GM19239 (cell line): ENCODE results near the gene CTNNBL1.
A peak's percentile ranks its signal among the peaks of the same experiment; 100 is the strongest.
"Not testable (repeated sequence)": the region's sequence is repeated elsewhere in the genome, so short reads cannot be mapped to it uniquely, and the experiment has no call there.

Experiments
- DNase-seq: peaks from one replicate; pipeline ENCODE4 v3.0.0; 2011; ENCODE audit warnings: low spot score; ENCODE audit not compliant: insufficient read length
- FAIRE-seq: peaks from 2 replicates; lab custom pipeline; 2011; peaks lifted over from hg19 to GRCh38; lab: Jason Lieb, UNC

Gene CTNNBL1

DNA sequence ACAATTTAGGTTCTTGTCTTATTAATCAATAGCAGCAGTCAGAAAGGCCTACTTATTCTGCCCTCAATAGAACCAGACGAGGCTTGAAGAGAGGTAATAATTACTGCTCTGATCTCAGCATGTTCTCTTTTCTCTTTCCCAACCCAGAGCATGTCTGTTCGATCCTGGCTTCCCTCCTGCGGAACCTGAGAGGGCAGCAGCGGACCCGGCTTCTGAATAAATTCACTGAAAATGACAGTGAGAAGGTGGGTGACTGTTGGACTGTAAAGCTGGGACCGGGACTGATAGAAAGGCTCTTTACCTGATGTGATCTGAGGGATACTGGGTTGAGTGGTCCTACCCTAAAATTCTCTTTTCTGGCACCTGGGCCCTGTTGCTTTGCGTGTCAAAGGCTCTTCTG lies 146.1 kb downstream of the CTNNBL1 start:
- FAIRE-seq, result no peak
- no peak for DNase-seq

DNA sequence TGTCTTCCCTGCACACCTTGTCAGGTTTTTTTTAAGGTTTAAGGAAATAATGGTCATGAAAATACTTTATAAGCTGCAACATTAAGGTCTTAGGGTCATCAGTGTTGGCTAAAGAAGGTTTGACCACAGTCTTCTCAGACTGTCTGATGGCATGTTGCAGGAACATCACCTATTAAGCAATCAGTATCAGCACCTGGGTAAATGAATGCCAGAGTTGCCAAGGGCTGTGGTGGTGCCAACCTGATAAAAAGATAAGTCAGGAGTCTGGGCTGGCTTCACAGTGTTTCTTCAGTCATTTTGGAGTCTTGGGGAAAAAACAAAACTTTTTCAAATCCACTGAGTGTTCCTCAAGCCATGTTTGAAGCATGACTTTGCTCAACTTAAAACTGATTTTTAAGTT lies 147.6 kb downstream of the CTNNBL1 start:
- DNase-seq (no peak), FAIRE-seq (no peak)

- no peak for DNase-seq
- FAIRE-seq, result no peak
Observed at GRCh38 chr20:37841971-37842370, 148.1 kb downstream of the CTNNBL1 start.

GRCh38 chr20:37845241-37845681 lies 151.4 kb downstream of the CTNNBL1 start:
- no peak for DNase-seq
- FAIRE-seq, result no peak

DNA sequence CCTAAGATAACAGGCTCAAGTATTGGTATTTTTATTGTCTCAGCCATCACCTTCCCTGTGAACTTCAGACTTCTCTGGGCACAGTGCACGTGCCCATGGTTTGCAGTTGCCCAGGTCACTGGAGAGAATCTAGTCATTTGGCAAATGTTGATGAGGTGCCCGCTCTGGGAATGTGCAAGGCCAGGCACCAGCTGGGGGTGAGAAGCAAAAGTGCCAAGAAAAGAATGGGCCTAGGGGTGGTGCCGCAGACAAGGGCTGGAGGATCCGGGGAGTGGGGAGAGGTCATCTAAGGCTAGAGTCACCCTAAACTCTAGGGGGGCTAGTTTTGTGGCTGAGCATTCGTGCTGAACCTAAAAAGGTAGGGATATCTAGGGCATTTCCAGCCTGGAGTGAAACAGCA lies 152.0 kb downstream of the CTNNBL1 start:
- no peak for FAIRE-seq

DNA sequence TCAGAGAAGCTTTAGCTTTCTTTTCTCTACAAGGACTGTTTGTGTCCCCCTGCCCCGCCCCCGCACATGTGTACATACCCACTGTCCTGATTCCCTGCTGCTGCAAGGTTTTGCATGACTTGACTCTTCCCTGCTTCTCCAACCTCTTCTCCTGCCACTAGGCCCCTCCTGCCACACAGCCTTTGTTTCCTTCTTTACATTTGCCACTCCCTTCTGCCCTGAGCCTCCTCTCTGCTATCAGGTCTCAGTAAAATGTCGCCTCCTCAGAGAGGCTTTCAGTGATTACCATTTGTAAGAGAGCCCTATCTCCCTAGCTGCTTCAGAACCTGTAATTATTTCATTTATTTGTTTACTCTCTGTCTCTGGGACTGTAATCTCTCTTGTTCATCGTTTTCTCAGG lies 152.7 kb downstream of the CTNNBL1 start:
- FAIRE-seq, result no peak
- no peak for DNase-seq

More for the DNA sequence above, 152.0 kb downstream of the CTNNBL1 start:
- no peak for DNase-seq

GRCh38 chr20:37848706-37849105 lies 154.9 kb downstream of the CTNNBL1 start:
- FAIRE-seq (no peak), DNase-seq (no peak)

DNA sequence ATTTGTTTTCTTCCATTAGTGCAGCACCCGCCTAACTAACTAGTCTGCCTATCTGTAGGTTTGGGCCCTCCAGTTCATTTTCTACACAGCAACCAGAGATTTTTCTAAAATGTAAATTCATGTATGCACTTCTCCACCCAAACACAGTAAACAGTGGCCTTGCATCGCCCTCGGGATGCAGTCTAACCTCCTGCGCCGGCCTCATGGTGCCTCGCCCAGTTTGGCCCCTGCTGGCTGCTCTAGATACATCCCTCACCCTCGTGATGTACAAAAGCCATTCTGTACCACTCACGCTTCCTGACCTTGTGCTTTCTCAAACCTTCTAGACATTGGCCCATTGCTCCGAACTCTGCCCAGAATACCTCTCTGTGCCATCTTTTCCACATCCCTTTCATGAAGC lies 155.3 kb downstream of the CTNNBL1 start:
- no peak for DNase-seq
- FAIRE-seq, result no peak

GRCh38 chr20:37849566-37849965 lies 155.7 kb downstream of the CTNNBL1 start:
- DNase-seq, result no peak
- FAIRE-seq, result no peak

DNA sequence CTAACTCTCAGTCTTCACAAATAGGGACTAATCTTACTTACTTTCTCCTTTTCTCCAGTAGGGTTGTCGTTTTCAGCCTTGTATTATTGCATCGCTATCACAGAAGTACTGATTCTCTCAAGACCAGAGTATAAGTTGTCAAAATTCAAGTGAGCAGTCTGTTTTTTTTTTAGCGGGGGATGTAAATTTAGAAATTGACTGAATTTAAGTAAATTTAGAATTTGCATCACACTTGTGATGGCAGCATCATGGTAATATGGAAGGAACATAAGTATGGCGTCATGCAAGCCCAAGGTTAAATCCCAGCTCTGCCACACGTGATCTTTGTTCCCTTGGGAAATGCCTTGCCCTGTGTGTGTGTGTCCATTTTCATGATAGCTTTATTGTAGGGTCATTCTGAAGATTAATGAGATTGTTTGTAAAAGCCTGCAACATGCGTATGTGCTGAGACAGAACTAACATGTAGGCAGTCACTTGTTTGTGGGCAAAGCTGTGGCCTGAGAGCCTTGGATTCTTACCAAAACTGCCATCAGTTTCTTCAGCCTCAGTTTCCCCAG lies 156.3 kb downstream of the CTNNBL1 start:
- FAIRE-seq, result no peak
- no peak for DNase-seq

- FAIRE-seq, result no peak
- DNase-seq, result no peak
Observed at GRCh38 chr20:37850724-37851355, 157.0 kb downstream of the CTNNBL1 start.

- FAIRE-seq (no peak), DNase-seq (no peak)
Observed at GRCh38 chr20:37852666-37853065, 158.8 kb downstream of the CTNNBL1 start.

- DNase-seq (peak; percentile 24), FAIRE-seq (peak; percentile 93)
Observed at GRCh38 chr20:37853823-37854375, 160.1 kb downstream of the CTNNBL1 start.

- not testable (repeated sequence) for DNase-seq, FAIRE-seq
Observed at GRCh38 chr20:37856034-37856433, 162.2 kb downstream of the CTNNBL1 start.

DNA sequence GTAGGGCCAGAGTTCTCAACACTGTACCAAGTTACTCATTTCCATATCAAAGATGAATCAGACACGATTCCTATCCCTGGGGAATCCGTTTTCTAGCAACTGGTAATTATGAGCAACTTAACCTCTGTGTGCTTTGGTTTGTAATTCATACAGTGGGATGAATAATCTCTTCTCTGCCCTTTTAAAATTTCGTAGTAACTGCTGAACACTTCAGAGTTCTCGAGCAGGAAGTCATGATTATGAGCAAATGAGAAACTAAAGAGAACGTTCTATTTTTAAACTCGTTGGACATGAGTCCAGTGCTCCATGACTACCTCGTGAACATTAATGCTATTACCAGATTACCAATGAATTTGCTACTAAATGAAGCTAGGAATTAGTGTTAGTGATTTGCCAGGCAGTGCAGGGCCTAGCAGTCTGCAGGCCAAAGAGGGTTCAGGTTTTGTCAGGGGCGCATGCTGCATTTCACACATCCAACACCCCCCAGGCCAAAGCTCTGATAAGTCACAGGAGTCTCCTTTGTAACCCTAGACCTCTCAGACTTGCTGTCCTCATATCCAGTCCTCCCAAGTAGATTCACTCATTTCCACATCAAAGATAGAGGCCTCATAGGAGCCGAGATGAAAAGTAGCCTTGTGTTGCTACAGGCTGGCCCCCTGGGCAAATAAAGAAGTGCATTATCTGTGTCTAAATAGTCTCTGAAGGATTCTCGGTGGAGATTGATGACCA lies 163.3 kb downstream of the CTNNBL1 start:
- DNase-seq (no peak), FAIRE-seq (peak; percentile 33)

GRCh38 chr20:37859406-37860171 lies 165.8 kb downstream of the CTNNBL1 start:
- FAIRE-seq (no peak), DNase-seq (no peak)

DNA sequence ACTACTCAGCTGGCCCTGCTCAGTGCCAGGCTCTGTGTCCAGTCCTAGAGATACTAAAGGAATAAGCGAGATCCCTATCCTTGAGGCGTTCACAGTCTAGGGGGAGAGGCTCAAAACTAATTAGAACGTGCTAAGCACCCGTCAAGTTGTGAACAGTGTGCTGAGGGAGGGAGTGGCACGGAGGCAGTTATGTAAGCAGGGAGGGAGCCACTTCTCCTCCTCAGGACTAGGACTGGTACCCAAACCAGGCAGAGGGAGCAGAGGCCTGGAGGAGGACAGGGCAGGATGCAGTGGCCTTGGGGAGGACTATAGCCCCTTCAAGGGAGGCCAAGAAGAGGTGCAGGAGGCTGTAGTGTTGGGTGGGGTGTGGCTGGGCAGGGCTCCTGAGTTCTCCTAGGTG lies 169.5 kb downstream of the CTNNBL1 start:
- no peak for FAIRE-seq
- DNase-seq, result no peak

GRCh38 chr20:37864298-37864697 lies 170.5 kb downstream of the CTNNBL1 start:
- no peak for FAIRE-seq
- DNase-seq, result no peak

GRCh38 chr20:37866051-37866450 lies 172.2 kb downstream of the CTNNBL1 start:
- no peak for FAIRE-seq
- no peak for DNase-seq
